Measurements from ENCODE around the gene HNF1A.

- no peak for TF ChIP-seq CTCF (IDR thresholded peaks at IDR 0.05; ENCODE audit: low read depth, low read length)
- TF ChIP-seq EZH2phosphoT487 (IDR thresholded peaks at IDR 0.05; ENCODE audit: low read depth): no peak
These were observed 21.6 kb upstream of the HNF1A start for GRCh38 chr12:120956579-120957300.

All from OCI-LY3 (cell line).